Ectodermal cell (in vitro differentiated cells): ENCODE results near the gene MACROD1.

Source experiments
- H3K27ac ChIP-seq: 2 replicates; pipeline ENCODE4 v1.7.0; 2013; ENCODE audit warnings: mild to moderate bottlenecking, low read depth, low read length; ENCODE audit not compliant: insufficient read depth, poor library complexity, severe bottlenecking
- H3K27me3 ChIP-seq: 2 replicates; pipeline ENCODE4 v1.7.0; 2013; ENCODE audit warnings: mild to moderate bottlenecking, low read length; ENCODE audit not compliant: insufficient read depth, control insufficient read depth, poor library complexity, severe bottlenecking
- H3K36me3 ChIP-seq: one replicate; pipeline ENCODE4 v1.7.0; 2013; ENCODE audit warnings: low read length; ENCODE audit not compliant: control insufficient read depth, insufficient read depth
- H3K4me1 ChIP-seq: one replicate; pipeline ENCODE4 v1.7.0; 2013; ENCODE audit warnings: low read length; ENCODE audit not compliant: control insufficient read depth, insufficient read depth
- H3K4me3 ChIP-seq: 2 replicates; pipeline ENCODE4 v1.7.0; 2013; ENCODE audit warnings: low read depth, low read length, control low read depth; ENCODE audit not compliant: insufficient read depth
- H3K9me3 ChIP-seq: 2 replicates; pipeline ENCODE4 v1.7.0; 2013; ENCODE audit warnings: mild to moderate bottlenecking, low read length, moderate library complexity; ENCODE audit not compliant: control insufficient read depth
- WGBS, 2 experiments: methylation state at CpG; one replicate each; pipeline ENCODE4 v1.1.7; 2013; ENCODE audit warnings: missing lambda C conversion rate in 2 of 2; 5-methylcytosine and 5-hydroxymethylcytosine counted together

MACROD1 gene

DNA sequence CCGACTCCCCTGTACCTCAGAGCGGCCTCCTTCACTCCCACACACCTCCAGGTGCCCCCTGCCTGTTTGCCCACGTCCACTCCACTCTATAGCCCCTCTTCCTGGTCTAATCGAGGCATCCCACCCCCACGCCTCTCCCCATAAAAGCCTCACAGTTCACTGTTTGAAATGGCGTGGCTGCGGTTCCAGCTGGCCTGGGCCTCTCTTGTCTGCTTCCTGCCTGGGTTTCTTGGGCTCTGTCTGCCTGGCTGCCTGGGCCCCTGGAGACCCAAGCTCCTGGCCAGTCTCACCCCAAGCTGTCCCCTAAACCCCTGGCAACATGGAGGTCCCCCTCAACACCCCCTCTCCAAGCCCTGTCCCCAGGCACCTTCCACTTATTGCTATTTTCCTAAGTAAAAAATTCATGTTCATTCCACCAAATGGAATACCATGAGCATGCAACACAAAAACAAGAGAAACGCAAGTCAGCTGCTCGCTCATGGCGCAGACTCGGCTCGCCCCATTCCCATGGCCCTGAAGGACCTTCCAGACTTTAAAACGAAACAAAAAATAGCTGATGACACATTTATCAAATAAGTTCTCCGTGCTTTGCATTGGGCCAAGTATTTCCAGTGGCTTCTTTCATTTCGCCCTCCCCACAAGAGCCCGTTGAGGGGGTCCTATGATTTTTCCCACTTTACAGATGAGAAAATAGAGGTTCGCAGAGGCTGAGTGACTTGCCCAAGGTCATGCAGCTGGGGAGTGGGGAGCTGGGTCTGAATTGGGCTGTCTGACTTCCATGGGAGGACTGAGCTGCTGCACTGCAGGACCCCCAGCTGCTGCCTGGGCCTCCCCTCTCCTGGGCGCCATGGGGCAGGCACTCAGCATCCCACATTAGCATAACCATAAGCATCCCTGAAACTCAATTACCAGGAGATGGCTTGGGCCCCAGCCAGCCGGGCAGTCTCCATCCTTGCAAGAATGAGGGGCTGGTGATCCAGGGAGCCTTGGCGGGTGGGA, 141.9 kb downstream of the MACROD1 start:
- no peak overlapping the region for H3K27ac ChIP-seq
- no peak overlapping the region for H3K4me3 ChIP-seq
- H3K9me3 ChIP-seq = no peaks in the 10 kb centered on the region
- H3K27me3 ChIP-seq = peaks cover 3% of the 10 kb centered on the region
- no peaks in the 10 kb centered on the region for H3K36me3 ChIP-seq
- peaks cover 39% of the 10 kb centered on the region for H3K4me1 ChIP-seq
- 77 to 78% methylated on average over 20 of the region's 20 CpGs for WGBS, 2 experiments

DNA sequence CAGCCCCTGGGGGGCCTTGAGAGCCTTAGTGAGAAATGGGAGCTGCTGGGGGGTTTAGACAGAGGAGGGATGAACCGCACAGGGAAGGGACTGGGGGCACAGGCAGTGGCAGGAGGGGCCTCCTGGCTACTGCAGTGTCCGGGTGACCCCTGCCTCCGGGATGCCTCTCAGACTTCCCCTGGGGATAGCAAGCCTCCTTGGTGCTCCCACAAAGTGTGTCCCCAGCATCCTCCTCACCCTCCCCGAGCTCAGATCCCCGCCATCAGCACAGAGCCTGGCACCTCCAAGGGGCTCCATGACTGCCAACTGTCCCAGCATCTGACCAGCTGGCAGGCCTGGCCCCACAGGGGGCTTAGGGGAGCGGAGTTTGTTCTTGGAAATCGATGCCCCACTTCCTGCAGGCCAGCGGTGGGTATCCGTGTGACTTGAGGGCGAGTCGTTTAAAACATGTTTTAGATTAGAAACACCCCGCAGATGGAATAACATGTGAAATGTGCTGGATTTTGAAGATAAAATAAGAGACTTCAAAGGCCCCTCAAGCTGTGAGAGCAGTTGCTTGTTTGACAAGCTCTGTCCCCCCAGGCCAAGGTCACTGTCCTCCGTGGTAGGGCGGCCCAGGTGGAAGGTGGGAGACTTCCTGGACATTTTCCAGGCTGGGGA, 143.7 kb downstream of the MACROD1 start:
- Histone ChIP-seq H3K36me3 (no peaks in the 10 kb centered on the region), H3K27ac (no peak overlapping the region), H3K4me3 (no peak overlapping the region), H3K4me1 (peaks cover 21% of the 10 kb centered on the region), H3K9me3 (no peaks in the 10 kb centered on the region), H3K27me3 (no peaks in the 10 kb centered on the region)
- 81 to 82% methylated on average over 14 of the region's 14 CpGs for WGBS, 2 experiments

DNA sequence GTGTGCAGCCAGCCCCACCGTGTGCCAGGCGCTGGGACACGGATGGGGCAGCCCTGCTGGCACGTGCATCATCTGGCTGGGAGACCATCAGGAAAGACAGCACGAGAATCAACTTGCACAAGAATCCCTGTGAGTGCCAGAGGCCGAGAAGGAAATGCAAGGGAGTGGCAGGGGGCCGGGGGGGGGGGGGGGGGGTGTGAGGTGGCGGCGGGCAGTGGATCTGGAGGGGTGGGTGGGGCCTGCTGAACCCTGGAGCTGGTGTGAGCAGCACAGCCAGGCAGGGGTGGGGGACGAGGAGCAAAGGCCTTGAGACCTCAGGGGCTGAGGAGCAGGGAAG, 144.2 kb downstream of the MACROD1 start:
- H3K27ac ChIP-seq = no peak overlapping the region
- H3K27me3 ChIP-seq = no peaks in the 10 kb centered on the region
- WGBS, 2 experiments = 17% methylated on average over 7 to 9 of the region's 10 CpGs
- no peak overlapping the region for H3K4me3 ChIP-seq
- no peaks in the 10 kb centered on the region for H3K9me3 ChIP-seq
- peaks cover 16% of the 10 kb centered on the region for H3K4me1 ChIP-seq
- H3K36me3 ChIP-seq = no peaks in the 10 kb centered on the region

GRCh38 chr11:64020976-64021756, 144.7 kb downstream of the MACROD1 start:
- Histone ChIP-seq H3K4me1 (peaks cover 16% of the 10 kb centered on the region), H3K27me3 (no peaks in the 10 kb centered on the region), H3K4me3 (no peak overlapping the region), H3K27ac (no peak overlapping the region), H3K36me3 (no peaks in the 10 kb centered on the region), H3K9me3 (no peaks in the 10 kb centered on the region)
- 70 to 74% methylated on average over 22 of the region's 22 CpGs for WGBS, 2 experiments

GRCh38 chr11:64019106-64020037, 146.5 kb downstream of the MACROD1 start:
- Histone ChIP-seq H3K4me3 (no peak overlapping the region), H3K9me3 (no peaks in the 10 kb centered on the region), H3K36me3 (no peaks in the 10 kb centered on the region), H3K4me1 (peaks cover 20% of the 10 kb centered on the region), H3K27ac (no peak overlapping the region), H3K27me3 (no peaks in the 10 kb centered on the region)
- WGBS, 2 experiments = 89 to 90% methylated on average over 27 of the region's 27 CpGs

- Histone ChIP-seq H3K9me3 (no peaks in the 10 kb centered on the region), H3K4me1 (peaks cover 15% of the 10 kb centered on the region), H3K36me3 (no peaks in the 10 kb centered on the region), H3K4me3 (no peak overlapping the region), H3K27me3 (no peaks in the 10 kb centered on the region), H3K27ac (no peak overlapping the region)
- WGBS, 2 experiments = 91 to 94% methylated on average over 8 of the region's 8 CpGs
Observed at GRCh38 chr11:64018310-64018709, 147.6 kb downstream of the MACROD1 start.

GRCh38 chr11:64017945-64018224, 148.0 kb downstream of the MACROD1 start:
- Histone ChIP-seq H3K36me3 (no peaks in the 10 kb centered on the region), H3K27me3 (no peaks in the 10 kb centered on the region), H3K4me1 (peaks cover 15% of the 10 kb centered on the region), H3K9me3 (no peaks in the 10 kb centered on the region), H3K27ac (no peak overlapping the region), H3K4me3 (no peak overlapping the region)
- WGBS, 2 experiments = 91 to 93% methylated on average over 7 of the region's 7 CpGs

- H3K27me3 ChIP-seq = no peaks in the 10 kb centered on the region
- no peaks in the 10 kb centered on the region for H3K9me3 ChIP-seq
- peaks cover 10% of the 10 kb centered on the region for H3K4me1 ChIP-seq
- 91% methylated on average over 35 of the region's 35 CpGs for WGBS, 2 experiments
- no peaks in the 10 kb centered on the region for H3K36me3 ChIP-seq
- H3K27ac ChIP-seq = no peak overlapping the region
- H3K4me3 ChIP-seq = no peak overlapping the region
Observed at GRCh38 chr11:64015935-64016845, 149.7 kb downstream of the MACROD1 start.

- peaks cover 8% of the 10 kb centered on the region for H3K4me1 ChIP-seq
- no peaks in the 10 kb centered on the region for H3K27me3 ChIP-seq
- no peak overlapping the region for H3K27ac ChIP-seq
- no peaks in the 10 kb centered on the region for H3K36me3 ChIP-seq
- 88% methylated on average over 20 of the region's 20 CpGs for WGBS, 2 experiments
- no peak overlapping the region for H3K4me3 ChIP-seq
- H3K9me3 ChIP-seq = no peaks in the 10 kb centered on the region
Observed at GRCh38 chr11:64015510-64015909, 150.4 kb downstream of the MACROD1 start.
